Right ventricle myocardium superior (tissue), 1 donor: Measurements from ENCODE around the gene TDRD10. TPM values are rescaled to one million over a fixed set of nuclear protein-coding genes. Genes with fewer than 3 reads are reported as not detected.

ENCODE experiments used
- ATAC-seq: fragments of 200-7000 bp; cut with Tn5 transposase; one replicate; pipeline ENCODE4 v1.9.1; 2020; ENCODE audit warnings: mild to moderate bottlenecking; ENCODE audit not compliant: poor library complexity
- DNase-seq: peaks from one replicate; pipeline ENCODE4 v3.0.0-alpha.2; 2020
- intact Hi-C: fragments of 100-400 bp; cut with DNase I; formaldehyde crosslinking; loops from one replicate; pipeline ENCODE4 v1.11.2; 2022
- total RNA-seq: library from RNA; stranded (reverse); fragmentation: NEBNext Ultra II Directional; extraction: Animal tissue kit (Norgen Biotek cat#: 25700); gene quantifications from one replicate; pipeline ENCODE4 v1.2.1, GENCODE V29; 2021
- donor health status: DM: no; HTN: yes; CAD: no; lungs with severe emphysema.

Gene TDRD10
- total RNA-seq, 1 donor from 2014 or later: 2.5 TPM

GRCh38 chr1:154567386-154568156 lies 65.6 kb downstream of the TDRD10 start, which contains the start of gene CHRNB2:
TSS of gene CHRNB2 (plus strand) at chr1:154567778. CDS start at chr1:154568045, 267 bp downstream.
- DNase-seq (peak; percentile 82), ATAC-seq (peak; percentile 99)
- intact Hi-C loops: loop anchor here (10.0 kb wide), 2 partner anchors 97 to 197 kb away; no protein-coding TSS in a partner anchor

DNA sequence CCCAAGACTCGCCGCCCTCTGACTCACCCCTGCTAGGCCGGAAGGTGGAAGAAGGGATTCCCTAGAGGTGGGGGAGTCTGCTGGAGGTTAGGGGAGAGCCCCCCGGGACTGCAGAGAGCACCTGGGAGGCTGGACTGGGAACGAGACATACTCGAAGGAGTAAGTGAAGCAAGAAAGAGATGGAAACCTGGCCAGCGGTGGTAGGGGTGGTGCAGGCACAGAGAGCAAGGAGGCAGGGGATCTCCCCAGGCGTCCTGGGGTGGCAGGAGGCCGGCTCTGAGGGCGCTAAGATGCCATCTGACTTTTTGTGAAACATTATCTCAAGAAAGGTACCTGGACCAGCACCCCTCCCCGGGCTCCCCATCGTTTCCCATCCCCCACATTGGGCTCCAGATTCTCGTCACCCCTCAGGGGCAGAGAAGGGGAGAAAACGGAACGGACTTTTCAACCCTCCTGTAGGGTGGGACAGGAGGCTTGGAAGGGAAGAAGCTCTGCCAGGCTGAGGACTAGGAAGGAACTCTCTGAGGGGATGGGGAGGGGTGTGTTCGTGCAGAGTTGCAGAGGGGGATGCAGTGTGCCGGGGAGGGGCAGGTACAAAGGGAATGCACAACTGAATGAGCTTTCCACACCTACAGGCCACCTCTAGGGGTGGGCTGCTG lies 66.3 kb downstream of the TDRD10 start:
- DNase-seq (no peak), ATAC-seq (peak; percentile 14)
- intact Hi-C loops: loop anchor here (10.0 kb wide), 2 partner anchors 97 to 197 kb away; no protein-coding TSS in a partner anchor

GRCh38 chr1:154571244-154571963 lies 69.4 kb downstream of the TDRD10 start:
- intact Hi-C loops: no loop called here
- ATAC-seq: no peak
- no peak for DNase-seq

GRCh38 chr1:154571964-154572288 lies 69.9 kb downstream of the TDRD10 start:
- ATAC-seq (no peak), DNase-seq (no peak)
- intact Hi-C loops: no loop called here

DNA sequence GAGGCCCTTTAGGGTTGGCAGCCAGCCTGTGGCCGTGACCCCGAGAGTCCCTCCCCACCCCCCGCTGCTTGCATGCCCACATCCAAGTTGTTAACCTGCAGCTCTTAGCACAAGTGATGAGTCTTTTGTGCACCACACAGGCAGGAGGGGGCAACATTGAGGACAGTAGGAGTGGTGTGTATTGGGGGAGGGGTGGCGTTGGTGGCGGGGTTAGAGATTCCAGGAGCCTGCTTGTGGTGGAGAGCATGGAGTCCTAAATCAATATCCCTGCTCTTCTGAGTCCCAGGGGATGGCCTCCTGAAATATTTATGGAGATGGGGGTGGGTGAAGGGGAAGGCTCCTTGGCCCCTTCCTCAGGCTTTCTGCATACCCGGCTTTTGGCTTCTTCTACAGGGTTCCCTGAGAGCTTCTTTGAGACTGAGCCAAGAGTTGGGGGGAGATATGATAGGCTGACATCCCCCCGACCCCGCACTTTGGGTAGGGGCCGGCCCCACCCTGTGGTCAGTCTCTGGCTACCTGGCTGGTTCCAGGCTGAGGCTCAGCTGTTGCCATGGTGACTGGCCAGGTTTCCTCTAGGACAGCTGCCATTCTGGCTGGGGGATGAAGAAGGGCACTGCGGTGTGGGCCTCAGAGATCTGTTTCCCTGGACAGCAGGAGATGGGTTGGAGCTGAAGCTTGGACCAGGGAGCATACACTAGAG lies 70.6 kb downstream of the TDRD10 start:
- ATAC-seq (no peak), DNase-seq (no peak)
- intact Hi-C loops: no loop called here

DNA sequence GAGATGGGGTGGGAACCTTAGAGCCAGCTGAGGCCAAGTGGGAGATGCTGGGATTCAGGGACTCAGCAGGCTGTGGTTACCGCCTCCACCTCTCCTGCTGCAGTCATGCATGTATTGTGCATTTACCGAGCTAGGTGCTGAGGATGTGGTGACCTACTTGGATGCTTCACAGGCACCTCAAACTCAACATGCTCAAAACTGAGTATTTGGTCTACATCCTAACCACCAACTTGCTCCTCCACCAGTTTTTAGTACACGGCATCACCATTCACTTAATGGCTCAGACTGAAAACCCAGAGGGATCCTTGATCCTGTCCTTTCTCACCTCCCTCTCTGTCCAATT lies 71.1 kb downstream of the TDRD10 start:
- intact Hi-C loops: no loop called here
- no peak for ATAC-seq
- no peak for DNase-seq

GRCh38 chr1:154574716-154575115 lies 72.7 kb downstream of the TDRD10 start:
- no peak for ATAC-seq
- no peak for DNase-seq
- intact Hi-C loops: no loop called here

GRCh38 chr1:154575147-154575927 lies 73.3 kb downstream of the TDRD10 start:
- no peak for ATAC-seq
- DNase-seq: no peak
- intact Hi-C loops: no loop called here

GRCh38 chr1:154575951-154576566 lies 74.0 kb downstream of the TDRD10 start:
- intact Hi-C loops: no loop called here
- DNase-seq (no peak), ATAC-seq (no peak)

- DNase-seq: no peak
- intact Hi-C loops: no loop called here
- no peak for ATAC-seq
Measured at GRCh38 chr1:154577346-154578057, 75.5 kb downstream of the TDRD10 start.

GRCh38 chr1:154578058-154578418 lies 76.0 kb downstream of the TDRD10 start:
- intact Hi-C loops: no loop called here
- ATAC-seq (peak; percentile 64), DNase-seq (no peak)

DNA sequence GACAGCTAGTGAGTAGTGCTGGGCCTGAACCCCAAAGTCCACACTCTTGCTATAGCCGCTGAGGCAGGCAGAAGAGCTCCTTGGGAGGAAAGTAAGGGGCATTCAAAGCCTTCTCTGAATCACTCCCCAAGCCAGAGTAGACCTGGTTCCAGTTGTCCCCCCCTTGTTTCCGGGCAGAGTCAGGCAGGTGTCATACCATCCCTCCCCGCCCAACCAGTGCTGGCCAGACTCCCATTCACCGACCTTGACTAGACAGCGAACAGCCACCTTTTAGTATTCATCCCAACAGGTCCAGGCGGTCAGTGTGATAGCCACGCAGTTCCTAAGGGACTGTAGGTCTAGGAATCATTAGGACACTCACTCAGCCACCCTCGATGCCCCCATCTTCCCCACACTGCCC lies 77.4 kb downstream of the TDRD10 start:
- ATAC-seq: no peak
- intact Hi-C loops: no loop called here
- DNase-seq: no peak

GRCh38 chr1:154581766-154582165 lies 79.7 kb downstream of the TDRD10 start:
- intact Hi-C loops: no loop called here
- no peak for ATAC-seq
- DNase-seq: no peak

DNA sequence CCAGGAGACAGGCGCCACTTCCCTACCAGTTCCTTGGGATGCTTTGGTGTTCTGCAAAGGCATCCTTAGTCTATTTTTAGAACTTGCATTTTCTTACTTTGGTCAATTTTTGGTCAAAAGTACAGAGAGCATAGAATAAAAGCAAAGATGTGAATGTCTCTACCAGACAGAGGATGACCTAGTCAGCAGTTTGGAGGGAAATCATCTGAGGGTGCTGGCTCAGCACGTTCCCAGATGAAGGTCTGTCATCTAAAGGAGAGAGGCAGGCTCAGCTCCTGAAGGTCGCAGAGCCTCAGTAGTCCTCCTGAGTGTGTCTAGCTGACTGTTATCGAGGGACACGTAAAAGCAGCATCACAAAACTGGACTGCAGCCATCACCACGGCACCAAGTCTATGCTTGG lies 80.9 kb downstream of the TDRD10 start:
- DNase-seq (no peak), ATAC-seq (no peak)
- intact Hi-C loops: no loop called here

DNA sequence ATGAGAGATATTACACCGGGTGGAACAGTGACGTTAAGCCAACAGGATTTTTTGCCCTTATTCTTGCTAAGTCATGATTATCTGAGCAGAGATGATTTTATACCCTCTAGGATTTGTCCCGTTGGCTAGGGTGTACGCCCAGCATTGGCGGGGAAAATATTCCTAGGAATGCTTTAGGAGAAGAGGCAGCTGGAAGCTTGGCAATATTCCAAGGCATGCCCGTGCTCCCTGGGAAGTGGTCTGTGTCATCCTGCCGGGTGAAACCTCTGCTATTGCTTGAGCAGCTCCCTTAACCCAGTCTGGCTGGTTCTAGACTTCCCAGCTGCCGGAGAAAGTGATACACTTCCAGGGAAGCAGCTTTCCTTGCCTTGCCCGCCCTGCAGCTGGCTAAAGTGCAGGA lies 81.8 kb downstream of the TDRD10 start:
- intact Hi-C loops: no loop called here
- DNase-seq (no peak), ATAC-seq (no peak)

GRCh38 chr1:154584267-154584994 lies 82.4 kb downstream of the TDRD10 start:
- ATAC-seq (no peak), DNase-seq (no peak)
- intact Hi-C loops: no loop called here

- no peak for DNase-seq
- intact Hi-C loops: no loop called here
- ATAC-seq: no peak
Measured at GRCh38 chr1:154586231-154586630, 84.2 kb downstream of the TDRD10 start.
